ENCODE data around the gene SYCE1L. TPM values are rescaled to one million over a fixed set of nuclear protein-coding genes. Genes with fewer than 3 reads are reported as not detected.

Gene SYCE1L
- total RNA-seq, 1 experiment from 2014 or later: 9.9 TPM

DNA sequence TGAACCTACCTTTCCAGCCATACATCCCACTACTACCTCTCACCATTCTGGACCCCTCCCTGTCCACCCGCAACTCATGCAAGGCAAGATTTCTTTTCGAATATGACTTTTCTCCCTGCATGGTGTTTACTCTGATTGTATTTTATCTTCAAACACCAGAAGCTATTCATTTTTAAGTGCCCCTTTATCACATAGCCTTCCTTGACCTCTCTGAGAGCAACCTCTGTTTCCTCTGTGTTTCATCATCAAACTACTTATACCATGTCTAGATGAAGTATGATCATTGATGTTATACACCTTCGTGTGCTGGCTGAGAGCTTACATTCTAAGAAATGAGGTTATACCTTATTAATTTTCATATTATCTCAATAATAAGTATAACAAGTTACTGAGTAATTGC, 31.8 kb downstream of the SYCE1L start:
- no peak overlapping the region for H2BK5ac ChIP-seq (ENCODE audit: insufficient read length, low read length)
- Mint-ChIP-seq H3K4me1 (peaks cover 17 to 19% of the 10 kb centered on the region in 2 experiments), H3K27me3 (ENCODE audit: low read depth) (peaks cover 2% of the 10 kb centered on the region; the same call in 1 of the 2 replicates)

More for the DNA sequence above, 31.8 kb downstream of the SYCE1L start:
- Histone ChIP-seq H2AK5ac (ENCODE audit: insufficient read length, low read length) (no peak overlapping the region), H3K23ac (ENCODE audit: insufficient read length, low read depth, low read length) (no peak overlapping the region), H4K20me1 (ENCODE audit: control insufficient read depth, insufficient read depth, insufficient read length) (no peaks in the 10 kb centered on the region), H3K79me1 (ENCODE audit: insufficient read depth, low read depth, low read length, poor library complexity, severe bottlenecking) (no peaks in the 10 kb centered on the region), H3K18ac (ENCODE audit: insufficient read length, low read depth, low read length) (no peak overlapping the region), H2BK15ac (ENCODE audit: low read depth, low read length) (no peak overlapping the region), H3T11ph (ENCODE audit: low read length) (no peak overlapping the region), H4K8ac (replicated peaks; ENCODE audit: insufficient read length, low read depth, low read length) (no peak overlapping the region), H3K23me2 (ENCODE audit: insufficient read length, low read depth, low read length, poor library complexity, severe bottlenecking) (no peaks in the 10 kb centered on the region), H3K27me3 (ENCODE audit: insufficient read depth, low read length) (no peaks in the 10 kb centered on the region), H4K91ac (ENCODE audit: insufficient read length, low read depth, low read length) (no peak overlapping the region), H2BK20ac (ENCODE audit: low read depth, low read length, poor library complexity, severe bottlenecking) (no peak overlapping the region), H3K9ac (ENCODE audit: extremely low read depth, insufficient read length, low read length) (no peak overlapping the region), H3K14ac (ENCODE audit: insufficient read depth, low read length) (no peak overlapping the region), H3K4me2 (ENCODE audit: insufficient read depth, insufficient read length, low read length) (no peak overlapping the region), H2BK12ac (ENCODE audit: insufficient read length, low read depth, low read length) (no peak overlapping the region), H3K27ac (ENCODE audit: insufficient read length, low read depth, low read length) (no peak overlapping the region), H3K9me3 (ENCODE audit: control insufficient read depth, low read depth, low read length) (no peaks in the 10 kb centered on the region), H2AFZ (ENCODE audit: low read length) (no peak overlapping the region), H4K5ac (ENCODE audit: insufficient read length, low read depth, low read length) (no peak overlapping the region), H3K4ac (ENCODE audit: low read depth, low read length) (no peak overlapping the region), H3K4me1 (ENCODE audit: insufficient read depth, low read length) (no peaks in the 10 kb centered on the region; the same call in 1 of the 2 replicates), H3K56ac (ENCODE audit: insufficient read length, low read depth, low read length) (no peak overlapping the region), H3K79me2 (ENCODE audit: insufficient read depth, low read length) (no peaks in the 10 kb centered on the region), H2BK120ac (ENCODE audit: low read depth, low read length, poor library complexity, severe bottlenecking) (no peak overlapping the region)
- TF ChIP-seq, protein P1, sequence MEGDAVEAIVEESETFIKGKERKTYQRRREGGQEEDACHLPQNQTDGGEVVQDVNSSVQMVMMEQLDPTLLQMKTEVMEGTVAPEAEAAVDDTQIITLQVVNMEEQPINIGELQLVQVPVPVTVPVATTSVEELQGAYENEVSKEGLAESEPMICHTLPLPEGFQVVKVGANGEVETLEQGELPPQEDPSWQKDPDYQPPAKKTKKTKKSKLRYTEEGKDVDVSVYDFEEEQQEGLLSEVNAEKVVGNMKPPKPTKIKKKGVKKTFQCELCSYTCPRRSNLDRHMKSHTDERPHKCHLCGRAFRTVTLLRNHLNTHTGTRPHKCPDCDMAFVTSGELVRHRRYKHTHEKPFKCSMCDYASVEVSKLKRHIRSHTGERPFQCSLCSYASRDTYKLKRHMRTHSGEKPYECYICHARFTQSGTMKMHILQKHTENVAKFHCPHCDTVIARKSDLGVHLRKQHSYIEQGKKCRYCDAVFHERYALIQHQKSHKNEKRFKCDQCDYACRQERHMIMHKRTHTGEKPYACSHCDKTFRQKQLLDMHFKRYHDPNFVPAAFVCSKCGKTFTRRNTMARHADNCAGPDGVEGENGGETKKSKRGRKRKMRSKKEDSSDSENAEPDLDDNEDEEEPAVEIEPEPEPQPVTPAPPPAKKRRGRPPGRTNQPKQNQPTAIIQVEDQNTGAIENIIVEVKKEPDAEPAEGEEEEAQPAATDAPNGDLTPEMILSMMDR (conservative IDR thresholded peaks at IDR 0.05): no peak
- H3K4me3 Mint-ChIP-seq: no peak overlapping the region; a peak in 1 of 5 replicates
- no peak overlapping the region for H3K27ac Mint-ChIP-seq
- no peaks in the 10 kb centered on the region for H3K36me3 Mint-ChIP-seq (ENCODE audit: insufficient read depth in 1 of 3, low read depth in 3 of 3)
- no CpG with 5 or more reads among the region's 3 CpGs for WGBS (ENCODE audit: extremely low coverage, insufficient read length, low lambda C conversion rate)
- DNase-seq: no peak
- no peaks in the 10 kb centered on the region for H3K9me3 Mint-ChIP-seq

Measured in H9 (cell line).